ENCODE data around the gene SRSF7.
"Not testable (repeated sequence)": the region's sequence is repeated elsewhere in the genome, so short reads cannot be mapped to it uniquely, and the experiment has no call there.

Gene SRSF7

GRCh38 chr2:38731684-38732221, 19.4 kb downstream of the SRSF7 start:
- no peak for DNase-seq (ENCODE audit: low read depth)

GRCh38 chr2:38731090-38731489, 20.1 kb downstream of the SRSF7 start:
- DNase-seq (ENCODE audit: low read depth) = no peak

GRCh38 chr2:38728694-38729093, 22.5 kb downstream of the SRSF7 start:
- no peak for DNase-seq (ENCODE audit: low read depth)

- DNase-seq (ENCODE audit: low read depth) = no peak
These were observed 23.5 kb downstream of the SRSF7 start for GRCh38 chr2:38727661-38728060.

- DNase-seq (ENCODE audit: low read depth) = no peak
These were observed 28.0 kb downstream of the SRSF7 start for GRCh38 chr2:38723173-38723572.

- DNase-seq (ENCODE audit: low read depth) = peak; percentile 34
These were observed 28.7 kb downstream of the SRSF7 start for GRCh38 chr2:38722271-38723061.

GRCh38 chr2:38720613-38721241, 30.4 kb downstream of the SRSF7 start:
- DNase-seq (ENCODE audit: low read depth) = no peak

GRCh38 chr2:38719706-38720105, 31.5 kb downstream of the SRSF7 start:
- DNase-seq (ENCODE audit: low read depth) = no peak

- no peak for DNase-seq (ENCODE audit: low read depth)
These were observed 32.6 kb downstream of the SRSF7 start for GRCh38 chr2:38718601-38719000.

GRCh38 chr2:38716185-38716584, 35.0 kb downstream of the SRSF7 start:
- no peak for DNase-seq (ENCODE audit: low read depth)

GRCh38 chr2:38714941-38715340, 36.2 kb downstream of the SRSF7 start:
- DNase-seq (ENCODE audit: low read depth) = not testable (repeated sequence)

- DNase-seq (ENCODE audit: low read depth) = no peak
These were observed 37.8 kb downstream of the SRSF7 start for GRCh38 chr2:38713338-38713737.

GRCh38 chr2:38712871-38713270, 38.3 kb downstream of the SRSF7 start:
- no peak for DNase-seq (ENCODE audit: low read depth)

- DNase-seq (ENCODE audit: low read depth) = no peak
These were observed 38.7 kb downstream of the SRSF7 start for GRCh38 chr2:38712413-38712812.

- DNase-seq (ENCODE audit: low read depth) = no peak
These were observed 39.6 kb downstream of the SRSF7 start for GRCh38 chr2:38711558-38711957.

GRCh38 chr2:38709567-38710194, 41.5 kb downstream of the SRSF7 start:
- DNase-seq (ENCODE audit: low read depth) = peak; percentile 10

- no peak for DNase-seq (ENCODE audit: low read depth)
These were observed 42.1 kb downstream of the SRSF7 start for GRCh38 chr2:38708900-38709566.

- DNase-seq (ENCODE audit: low read depth) = not testable (repeated sequence)
These were observed 42.7 kb downstream of the SRSF7 start for GRCh38 chr2:38708491-38708890.

- no peak for DNase-seq (ENCODE audit: low read depth)
These were observed 44.3 kb downstream of the SRSF7 start for GRCh38 chr2:38706846-38707345.

- no peak for DNase-seq (ENCODE audit: low read depth)
These were observed 46.5 kb downstream of the SRSF7 start for GRCh38 chr2:38704664-38705063.

GRCh38 chr2:38703336-38703735, 47.8 kb downstream of the SRSF7 start:
- DNase-seq (ENCODE audit: low read depth) = not testable (repeated sequence)

- DNase-seq (ENCODE audit: low read depth) = no peak
These were observed 48.7 kb downstream of the SRSF7 start for GRCh38 chr2:38702413-38702812.
